GM12801 (cell line): ENCODE results near the gene MYOM3.

ENCODE experiments used
- TF ChIP-seq, protein P1 (sequence below): IDR thresholded peaks from one replicate; pipeline ENCODE4 v1.5.1; 2011; ENCODE audit warnings: control low read depth; ENCODE audit not compliant: insufficient read length; ENCODE audit errors: extremely low read depth

Gene MYOM3

DNA sequence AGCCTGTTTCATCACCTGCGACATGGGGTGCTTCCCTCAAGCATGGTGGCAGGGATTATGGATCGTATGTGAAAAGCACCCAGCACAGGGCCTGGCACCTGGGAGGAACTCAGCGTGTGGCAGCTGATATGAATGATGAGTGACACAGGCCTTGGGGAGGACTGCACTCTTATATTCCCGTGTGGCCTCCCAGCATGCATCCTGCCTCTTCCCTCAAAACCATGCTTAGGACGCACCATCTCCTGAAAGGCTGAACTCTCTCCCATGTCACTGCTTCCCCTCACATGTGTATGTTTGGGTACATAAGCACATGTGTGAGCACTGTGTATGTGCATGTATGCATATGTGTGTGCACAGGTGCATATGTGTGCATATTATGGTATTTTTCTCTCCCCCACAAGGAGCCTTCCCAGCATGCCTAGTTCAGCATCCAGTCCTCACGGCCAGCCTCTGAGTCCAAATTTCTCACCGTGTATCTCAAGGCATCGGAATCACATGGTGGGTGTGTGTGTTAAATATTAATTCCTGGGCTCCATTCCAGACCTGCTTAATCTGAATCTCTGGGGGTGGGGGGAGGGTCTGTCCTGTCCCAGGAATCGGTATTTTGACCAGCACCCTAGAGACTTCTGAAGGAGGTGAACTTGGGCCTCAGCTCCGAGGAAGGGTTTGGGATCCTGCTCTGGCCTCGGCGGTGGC is 12.8 kb downstream of the MYOM3 start:
- TF ChIP-seq, protein P1, sequence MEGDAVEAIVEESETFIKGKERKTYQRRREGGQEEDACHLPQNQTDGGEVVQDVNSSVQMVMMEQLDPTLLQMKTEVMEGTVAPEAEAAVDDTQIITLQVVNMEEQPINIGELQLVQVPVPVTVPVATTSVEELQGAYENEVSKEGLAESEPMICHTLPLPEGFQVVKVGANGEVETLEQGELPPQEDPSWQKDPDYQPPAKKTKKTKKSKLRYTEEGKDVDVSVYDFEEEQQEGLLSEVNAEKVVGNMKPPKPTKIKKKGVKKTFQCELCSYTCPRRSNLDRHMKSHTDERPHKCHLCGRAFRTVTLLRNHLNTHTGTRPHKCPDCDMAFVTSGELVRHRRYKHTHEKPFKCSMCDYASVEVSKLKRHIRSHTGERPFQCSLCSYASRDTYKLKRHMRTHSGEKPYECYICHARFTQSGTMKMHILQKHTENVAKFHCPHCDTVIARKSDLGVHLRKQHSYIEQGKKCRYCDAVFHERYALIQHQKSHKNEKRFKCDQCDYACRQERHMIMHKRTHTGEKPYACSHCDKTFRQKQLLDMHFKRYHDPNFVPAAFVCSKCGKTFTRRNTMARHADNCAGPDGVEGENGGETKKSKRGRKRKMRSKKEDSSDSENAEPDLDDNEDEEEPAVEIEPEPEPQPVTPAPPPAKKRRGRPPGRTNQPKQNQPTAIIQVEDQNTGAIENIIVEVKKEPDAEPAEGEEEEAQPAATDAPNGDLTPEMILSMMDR = no peak

DNA sequence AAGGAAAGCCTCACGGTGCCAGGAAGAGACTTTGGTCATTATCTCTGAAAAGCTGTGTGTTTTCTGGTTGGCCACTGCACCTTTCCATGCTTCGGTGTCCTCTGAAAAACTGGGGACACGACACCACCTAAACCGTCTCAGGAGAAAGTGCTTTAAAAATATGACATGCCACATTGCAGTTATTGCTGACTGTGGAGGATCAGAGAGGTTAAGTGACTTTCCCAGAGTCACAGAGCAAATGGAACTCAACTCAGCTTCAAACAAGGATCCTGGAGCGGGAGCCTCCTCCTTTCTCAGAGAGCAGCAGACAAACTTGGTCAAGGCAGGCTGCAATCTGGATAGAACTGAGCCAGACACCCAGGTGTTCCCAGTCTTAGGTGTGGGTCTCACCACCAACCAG is 13.8 kb downstream of the MYOM3 start:
- TF ChIP-seq, protein P1 = no peak

DNA sequence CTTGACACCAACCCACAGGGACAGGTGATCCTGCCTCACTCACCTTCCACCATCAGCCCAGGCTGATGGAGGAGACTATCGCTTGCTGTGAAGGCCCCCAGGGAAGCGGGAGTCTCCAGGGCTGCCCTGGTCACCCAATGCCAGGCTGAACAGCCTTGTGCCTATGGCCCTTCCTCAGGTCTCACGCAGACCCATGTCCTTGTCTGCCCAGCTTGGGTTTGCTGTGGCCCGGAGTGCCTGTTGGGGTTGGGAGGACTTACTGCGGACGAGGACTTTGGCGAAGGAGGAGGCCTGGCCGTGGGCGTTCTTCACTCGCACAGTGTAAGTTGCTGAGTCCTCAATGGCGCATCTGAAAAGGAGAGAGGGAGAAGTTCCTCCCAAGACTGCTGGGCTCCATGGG is 14.3 kb downstream of the MYOM3 start:
- TF ChIP-seq, protein P1 = no peak

DNA sequence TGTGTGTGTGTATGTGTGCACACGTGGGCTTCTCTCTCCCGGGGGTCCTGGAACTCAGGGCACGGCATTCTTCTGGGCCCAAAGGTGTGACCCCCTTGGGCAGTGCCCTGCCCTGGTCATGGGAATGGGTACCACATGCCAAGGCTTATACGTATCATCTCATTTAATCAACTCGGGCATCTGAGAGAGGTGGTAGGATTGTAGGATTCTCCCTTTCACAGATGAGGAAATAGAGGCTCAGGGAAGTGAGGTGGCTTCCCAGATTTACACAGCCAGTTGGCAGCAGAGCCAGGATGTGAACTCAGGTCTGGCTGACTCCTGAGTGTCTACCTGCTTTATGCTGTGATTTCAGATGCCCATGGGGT is 15.2 kb downstream of the MYOM3 start:
- TF ChIP-seq, protein P1 = no peak

DNA sequence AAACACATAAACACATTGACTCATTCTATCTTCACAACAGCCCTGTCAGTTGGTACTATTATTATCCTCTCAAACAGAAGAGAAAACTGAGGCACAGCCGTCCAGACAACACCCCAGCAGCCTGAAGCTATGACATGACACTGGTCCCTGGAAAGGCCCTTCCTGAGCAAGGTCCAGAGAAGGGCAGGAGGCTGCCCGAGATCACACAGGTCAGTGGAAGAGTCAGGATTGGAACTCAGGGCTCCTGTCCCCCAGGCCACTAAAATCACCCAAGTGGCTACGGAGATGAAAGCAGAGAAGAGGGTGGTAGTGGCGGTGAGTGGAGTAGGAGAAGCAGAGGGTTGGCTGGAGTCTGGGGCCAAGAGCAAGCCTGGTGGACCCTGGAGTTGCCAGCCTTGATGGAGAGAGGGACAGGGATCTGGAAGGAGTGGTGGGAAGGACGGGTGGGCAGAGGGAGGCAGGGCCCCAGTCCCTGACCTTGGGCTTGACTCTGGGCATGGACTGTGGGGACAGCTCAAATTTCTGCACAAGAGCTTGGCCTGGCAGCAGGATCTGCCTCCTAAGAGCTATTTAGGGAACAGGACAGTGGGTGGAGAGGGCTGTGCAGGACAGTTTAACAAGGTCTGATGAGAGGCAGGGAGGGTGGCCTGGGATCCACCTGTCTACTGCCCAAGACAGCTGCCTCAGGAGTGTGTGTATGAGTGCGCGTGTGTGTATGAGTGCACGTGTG is 15.8 kb downstream of the MYOM3 start:
- TF ChIP-seq, protein P1 = no peak

DNA sequence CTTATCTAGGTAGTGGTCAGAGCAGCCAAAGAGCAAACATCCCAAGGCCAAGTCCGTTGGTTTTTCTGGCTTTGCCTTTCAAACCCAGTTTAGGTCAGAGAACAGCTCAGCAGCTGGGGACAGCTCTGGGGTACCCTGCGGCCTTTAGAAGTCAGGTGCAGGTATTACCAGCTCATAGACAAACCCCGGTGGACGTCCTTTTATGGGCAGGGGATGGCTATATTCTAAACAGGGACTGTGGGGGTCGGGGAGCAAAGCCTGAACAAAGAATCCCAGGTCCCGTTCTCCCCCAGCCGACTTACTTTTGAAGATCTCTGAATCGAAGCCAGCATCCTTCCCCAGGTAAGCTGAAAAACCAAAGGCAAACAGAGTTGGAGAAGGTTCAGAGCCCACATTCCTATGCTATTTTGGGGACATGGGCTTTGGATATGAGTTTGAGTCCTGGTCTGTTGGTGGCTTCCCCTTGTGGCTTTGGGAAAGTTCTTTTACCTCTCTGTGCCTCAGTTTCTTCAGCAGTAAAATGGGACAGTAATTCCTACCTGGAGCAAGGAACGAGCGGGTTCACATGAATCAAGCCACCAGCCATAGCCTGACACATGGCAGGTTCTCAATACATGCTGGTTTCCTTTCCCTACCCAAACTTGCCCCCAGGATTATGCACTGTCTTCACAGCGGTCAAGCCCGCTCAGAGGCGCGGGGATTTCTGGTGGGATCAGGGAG is 16.6 kb downstream of the MYOM3 start:
- TF ChIP-seq, protein P1 = no peak

DNA sequence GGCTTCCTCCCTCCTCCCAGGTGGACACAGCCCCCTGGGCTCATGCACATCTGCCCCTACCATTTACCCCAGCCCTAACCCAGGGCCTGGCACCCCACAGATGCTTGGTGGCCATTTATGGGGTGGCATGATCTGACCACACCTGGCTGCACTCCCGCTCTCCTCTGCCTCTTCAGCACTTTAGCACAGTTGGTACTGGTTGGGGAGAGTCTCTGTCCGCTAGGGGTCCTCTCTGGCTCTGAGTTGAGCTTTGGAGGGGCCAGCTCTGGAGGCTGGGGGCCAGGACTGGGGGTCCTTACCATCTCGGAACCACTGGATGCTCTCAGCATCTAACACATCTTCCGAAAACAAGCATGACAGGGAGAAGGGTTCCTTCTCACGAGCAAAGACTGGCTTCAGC is 17.4 kb downstream of the MYOM3 start:
- TF ChIP-seq, protein P1 = no peak
